Ovary (tissue), 3 donors: ENCODE data around the gene STX1A.

Experiments
- EP300 ChIP-seq: sonication (generic); formaldehyde crosslinking; IDR thresholded peaks from one replicate; pipeline ENCODE4 v1.6.1; 2017; ENCODE audit warnings: antibody characterized with exemption
- TF ChIP-seq, protein P1 (sequence below), 3 donors: fragments of 450-650 bp in 2 of 3; fragments of 200-600 bp in 1 of 3; IDR thresholded peaks; one replicate each; pipeline versions ENCODE4 v1.5.1 to v1.8.0; 2016 to 2022; ENCODE audit warnings: antibody characterized with exemption in 3 of 3, mild to moderate bottlenecking in 1 of 3
- donor health status: DM: no; HTN: no; CAD: no.

DNA sequence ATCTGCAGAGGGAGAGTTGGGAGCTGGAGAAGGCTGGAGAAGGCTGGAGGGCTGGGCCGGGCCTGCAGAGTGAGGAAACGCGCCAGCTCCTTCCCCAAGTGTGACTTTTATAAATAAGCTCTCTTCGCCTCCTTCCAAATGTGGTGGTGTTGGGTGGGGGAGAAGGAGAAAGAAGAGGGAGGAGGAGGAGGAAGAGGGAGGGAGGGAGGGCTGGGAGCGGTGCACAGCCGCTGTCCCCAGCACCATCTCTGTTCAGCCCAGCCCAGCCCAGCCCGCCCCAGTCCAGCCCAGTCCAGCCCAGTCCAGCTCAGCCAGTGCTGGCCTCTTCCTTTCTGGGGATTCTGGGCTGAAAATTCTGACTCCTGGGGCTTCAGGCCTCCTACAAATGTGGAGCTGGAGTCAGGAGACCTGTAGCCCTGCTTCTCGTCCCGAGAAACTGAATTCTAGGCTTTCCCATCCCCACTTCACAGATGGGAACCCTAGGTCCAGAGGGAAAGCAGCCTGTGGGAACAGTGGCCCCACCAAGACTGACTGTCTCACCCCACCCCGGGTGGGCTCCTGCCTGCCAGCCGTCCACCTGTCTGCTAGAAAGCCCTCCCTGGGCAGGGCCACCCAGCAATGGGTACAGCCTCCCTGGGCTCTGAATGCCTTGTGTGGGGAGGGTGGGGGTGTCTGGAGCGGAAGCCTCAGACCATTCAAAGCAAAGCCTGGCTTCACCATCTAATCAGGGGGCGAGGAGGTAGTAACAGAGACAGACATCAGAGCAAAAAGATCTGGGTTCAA lies 2.3 kb downstream of the STX1A start:
- TF ChIP-seq, protein P1, sequence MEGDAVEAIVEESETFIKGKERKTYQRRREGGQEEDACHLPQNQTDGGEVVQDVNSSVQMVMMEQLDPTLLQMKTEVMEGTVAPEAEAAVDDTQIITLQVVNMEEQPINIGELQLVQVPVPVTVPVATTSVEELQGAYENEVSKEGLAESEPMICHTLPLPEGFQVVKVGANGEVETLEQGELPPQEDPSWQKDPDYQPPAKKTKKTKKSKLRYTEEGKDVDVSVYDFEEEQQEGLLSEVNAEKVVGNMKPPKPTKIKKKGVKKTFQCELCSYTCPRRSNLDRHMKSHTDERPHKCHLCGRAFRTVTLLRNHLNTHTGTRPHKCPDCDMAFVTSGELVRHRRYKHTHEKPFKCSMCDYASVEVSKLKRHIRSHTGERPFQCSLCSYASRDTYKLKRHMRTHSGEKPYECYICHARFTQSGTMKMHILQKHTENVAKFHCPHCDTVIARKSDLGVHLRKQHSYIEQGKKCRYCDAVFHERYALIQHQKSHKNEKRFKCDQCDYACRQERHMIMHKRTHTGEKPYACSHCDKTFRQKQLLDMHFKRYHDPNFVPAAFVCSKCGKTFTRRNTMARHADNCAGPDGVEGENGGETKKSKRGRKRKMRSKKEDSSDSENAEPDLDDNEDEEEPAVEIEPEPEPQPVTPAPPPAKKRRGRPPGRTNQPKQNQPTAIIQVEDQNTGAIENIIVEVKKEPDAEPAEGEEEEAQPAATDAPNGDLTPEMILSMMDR (IDR thresholded peaks at IDR 0.05): no peak
- no peak for TF ChIP-seq EP300
